Daoy (cell line): ENCODE measurements around the gene DENND4C. TPM values are rescaled to one million over a fixed set of nuclear protein-coding genes. Genes with fewer than 3 reads are reported as not detected.
"Not testable (repeated sequence)": the region's sequence is repeated elsewhere in the genome, so short reads cannot be mapped to it uniquely, and the experiment has no call there.

Experiments used
- DNase-seq: peaks from one replicate; pipeline ENCODE4 v3.0.0-alpha.2; 2015; ENCODE audit warnings: low read depth
- total RNA-seq: library from RNA; depleted of rRNA; stranded (reverse); fragments of >200 nt; shearing (Covaris generic); gene quantifications from 2 replicates; pipeline ENCODE4 v1.2.3, GENCODE V29; 2014

Gene DENND4C
- total RNA-seq, 1 experiment from 2014 or later: 10.5 TPM

- DNase-seq: no peak
Observed at GRCh38 chr9:19372567-19372966, 142.1 kb downstream of the DENND4C start.

- no peak for DNase-seq
Observed at GRCh38 chr9:19373527-19373926, 143.0 kb downstream of the DENND4C start.

DNA sequence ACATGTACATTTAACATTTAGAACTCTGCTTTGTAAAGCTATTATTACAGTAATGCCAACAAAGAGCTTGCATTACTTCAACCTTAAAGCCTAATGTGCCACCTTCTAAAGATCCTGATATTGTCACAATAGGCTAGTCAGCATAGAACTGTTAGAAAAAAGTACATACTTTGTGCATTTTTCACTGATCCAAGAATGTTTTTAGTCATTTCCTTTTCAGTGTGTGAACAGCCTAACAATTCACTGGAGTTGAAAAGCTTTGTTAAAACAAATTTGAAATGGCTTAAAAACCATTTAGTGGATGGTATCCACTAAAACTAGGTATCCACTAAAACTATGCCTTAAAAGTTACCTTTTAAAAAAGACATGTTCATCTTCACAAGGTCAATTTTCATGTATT, 145.0 kb downstream of the DENND4C start:
- no peak for DNase-seq

DNA sequence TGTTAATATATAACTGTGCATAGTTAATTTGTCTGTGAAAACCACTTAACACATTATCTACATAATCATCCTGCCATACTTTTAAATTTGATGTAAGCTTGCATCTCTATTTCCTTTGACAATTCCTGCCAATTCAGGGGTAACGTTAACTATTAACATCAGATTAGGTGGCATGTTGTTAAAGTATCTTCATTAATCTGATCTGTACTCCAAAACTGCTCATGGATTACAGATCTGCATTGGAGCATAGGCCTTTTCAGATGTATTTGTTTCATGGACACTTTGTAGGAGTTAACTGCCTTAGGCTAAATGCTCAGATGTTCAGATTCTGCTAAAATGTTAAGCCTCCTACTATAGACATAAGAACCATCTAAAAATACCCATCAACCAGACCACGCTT, 146.4 kb downstream of the DENND4C start:
- DNase-seq: no peak

- DNase-seq: no peak
Observed at GRCh38 chr9:19378164-19378563, 147.7 kb downstream of the DENND4C start.

DNA sequence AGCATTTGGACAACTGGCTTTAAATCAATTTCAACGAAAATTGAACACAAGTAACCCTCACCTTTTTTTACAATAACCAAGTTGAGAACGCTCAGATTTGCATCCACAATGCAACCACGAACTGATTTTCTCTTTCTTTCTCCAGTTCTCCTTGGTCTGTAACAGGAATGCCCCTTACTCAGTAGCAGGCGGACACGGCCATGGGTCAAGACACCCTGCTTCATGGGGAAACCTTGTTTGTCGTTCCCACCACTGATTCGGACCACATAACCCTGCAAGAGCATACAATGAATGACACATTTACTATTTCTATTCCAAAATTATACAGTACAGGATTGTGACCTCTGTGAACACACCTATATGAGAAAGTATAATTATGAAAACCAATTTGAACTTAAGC, 148.2 kb downstream of the DENND4C start:
- no peak for DNase-seq

GRCh38 chr9:19379283-19379682, 148.8 kb downstream of the DENND4C start:
- no peak for DNase-seq

- DNase-seq: no peak
Observed at GRCh38 chr9:19379697-19380046, 149.2 kb downstream of the DENND4C start.

DNA sequence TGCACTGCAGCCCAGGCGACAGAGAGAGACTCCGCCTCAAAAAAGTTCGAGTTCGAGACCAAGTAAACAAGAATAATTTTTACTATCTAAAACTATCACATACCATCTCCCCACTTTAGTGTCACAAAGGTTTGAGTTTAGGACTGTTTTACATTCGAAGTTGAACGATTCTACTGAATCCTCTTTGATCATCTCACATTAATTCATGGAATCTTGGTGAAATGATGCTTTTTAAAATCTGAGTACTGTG, 150.3 kb downstream of the DENND4C start:
- DNase-seq: no peak

DNA sequence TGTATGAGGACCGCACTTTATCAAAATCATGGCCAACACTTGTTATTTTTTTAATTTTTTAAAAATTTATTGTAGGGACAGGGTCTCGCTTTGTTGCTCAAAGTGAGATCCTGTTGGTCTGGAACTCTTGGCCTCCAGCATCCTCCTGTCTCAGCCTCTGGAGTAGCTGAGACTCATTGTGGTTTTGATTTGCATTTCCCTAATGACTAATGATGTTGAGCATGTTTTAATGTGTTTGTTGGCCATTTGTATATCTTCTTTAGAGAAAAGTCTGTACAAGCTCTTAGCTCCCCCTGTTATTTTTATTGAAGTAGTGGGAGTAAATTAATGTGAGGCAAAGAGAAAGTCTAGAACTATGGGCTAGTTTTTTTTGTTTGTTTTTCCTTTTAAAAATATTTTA, 151.2 kb downstream of the DENND4C start:
- DNase-seq: no peak

- not testable (repeated sequence) for DNase-seq
Observed at GRCh38 chr9:19385212-19385611, 154.7 kb downstream of the DENND4C start.

- DNase-seq: no peak
Observed at GRCh38 chr9:19385786-19386501, 155.5 kb downstream of the DENND4C start.

DNA sequence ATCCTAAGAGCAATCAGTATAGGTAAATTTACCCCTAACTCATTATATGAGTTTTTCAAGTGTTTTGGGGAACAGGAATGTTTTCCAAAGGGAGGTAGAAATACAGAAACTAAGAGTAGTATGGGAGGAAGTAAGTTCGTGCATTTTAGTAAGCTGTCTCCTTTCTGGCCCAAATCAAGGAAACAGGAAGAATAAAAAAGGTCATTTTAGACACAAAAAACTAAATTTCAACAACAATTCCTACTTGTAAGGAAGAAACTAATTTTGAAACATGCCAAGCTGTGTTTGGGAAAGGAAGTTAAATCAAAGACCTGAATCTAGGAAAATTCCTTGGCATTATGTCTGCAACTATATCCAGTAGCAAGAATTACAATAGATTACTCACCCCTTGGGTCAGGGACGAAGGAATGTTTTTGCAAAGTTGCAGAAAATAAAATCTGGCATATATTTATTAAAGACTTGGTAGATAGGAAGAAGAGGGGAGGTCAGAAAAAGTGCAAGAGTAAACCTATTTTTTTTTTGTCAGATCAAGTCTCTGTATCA, 156.1 kb downstream of the DENND4C start:
- no peak for DNase-seq

GRCh38 chr9:19387317-19387716, 156.8 kb downstream of the DENND4C start:
- DNase-seq: no peak

- not testable (repeated sequence) for DNase-seq
Observed at GRCh38 chr9:19389539-19389938, 159.0 kb downstream of the DENND4C start.

DNA sequence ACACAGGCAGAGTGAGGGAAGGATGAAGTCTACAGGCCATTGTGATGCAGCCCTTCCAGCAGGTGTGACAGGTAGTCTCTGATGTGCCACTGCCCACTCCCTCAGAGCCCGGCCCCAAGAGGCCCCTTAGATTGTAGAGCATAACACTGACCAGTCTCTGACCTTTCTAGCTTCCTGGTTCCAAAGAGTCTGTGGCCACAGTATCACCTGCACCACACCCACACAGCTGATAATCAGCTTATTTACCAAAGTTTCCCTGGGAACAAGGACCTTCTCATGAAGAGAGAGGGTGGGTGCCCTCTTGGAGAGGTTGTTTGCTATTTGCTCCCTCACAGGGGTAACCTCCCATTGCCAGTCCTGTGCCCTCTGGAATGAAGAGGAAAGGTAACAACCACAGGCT, 167.4 kb downstream of the DENND4C start:
- no peak for DNase-seq

GRCh38 chr9:19403231-19403630, 172.7 kb downstream of the DENND4C start:
- not testable (repeated sequence) for DNase-seq

GRCh38 chr9:19404283-19405075, 174.0 kb downstream of the DENND4C start:
- DNase-seq: no peak

DNA sequence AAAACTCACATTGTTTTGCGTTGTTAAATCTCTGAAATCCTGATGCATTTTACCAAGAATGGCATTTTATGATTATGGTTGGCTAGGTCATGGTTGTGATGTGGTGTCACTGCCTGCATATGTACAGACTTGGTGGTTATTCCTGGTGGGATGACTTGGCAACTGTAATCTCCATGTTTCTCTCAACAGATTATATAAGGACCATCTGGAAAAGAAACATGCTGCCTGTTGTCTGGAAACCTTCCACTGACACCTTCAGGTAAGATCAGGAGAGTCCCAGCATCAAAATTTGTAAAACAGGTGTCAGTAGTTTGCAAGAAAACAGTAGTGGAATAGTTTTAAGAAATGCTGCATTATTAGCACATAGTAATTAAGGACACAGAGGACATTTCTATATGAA, 175.3 kb downstream of the DENND4C start:
- no peak for DNase-seq

GRCh38 chr9:19408316-19408692, 177.8 kb downstream of the DENND4C start:
- peak; percentile 2 for DNase-seq

- DNase-seq: peak; percentile 90
Observed at GRCh38 chr9:19408693-19409400, 178.4 kb downstream of the DENND4C start, which contains the start of gene ACER2. TSS of gene ACER2 (plus strand) at chr9:19409009. CDS start at chr9:19409085, 76 bp downstream.

DNA sequence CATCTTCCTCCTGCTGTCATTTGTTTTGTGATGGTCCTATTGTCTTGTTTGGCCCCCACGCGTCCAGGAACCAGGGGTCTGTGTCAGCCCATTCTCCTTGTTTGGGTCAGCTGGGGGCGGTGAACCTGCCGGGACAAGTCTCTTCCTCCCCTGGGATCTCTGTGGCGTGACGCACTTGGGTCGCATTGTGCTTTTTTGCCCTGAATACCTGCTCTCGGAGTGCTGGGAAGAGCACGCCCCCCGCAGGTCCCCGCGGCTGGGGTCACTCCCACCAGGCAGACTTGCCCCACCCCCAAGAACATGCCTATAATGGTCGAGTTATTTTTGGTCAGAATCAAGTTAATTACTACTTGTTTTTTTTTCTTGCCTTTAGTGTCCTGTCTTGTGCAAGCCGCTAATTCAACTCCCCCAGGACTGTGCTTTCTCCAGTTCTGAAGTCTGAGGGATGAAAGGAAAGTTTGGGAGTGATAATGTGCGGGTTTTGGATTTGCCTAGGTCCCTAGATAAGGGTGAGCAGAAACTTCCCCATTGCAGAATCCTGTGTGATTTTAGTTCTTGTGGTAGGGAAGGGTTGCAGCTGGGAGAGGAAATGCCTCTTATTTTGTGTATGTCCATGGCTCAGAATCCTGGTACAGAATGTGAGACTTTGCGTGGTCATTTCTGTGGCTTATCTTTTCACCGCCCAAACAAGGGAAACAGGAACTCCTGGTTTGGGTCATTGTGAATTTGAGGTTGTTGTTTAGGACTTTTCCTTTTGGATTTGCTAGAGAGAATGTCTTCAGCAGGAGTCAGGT, 179.1 kb downstream of the DENND4C start:
- peak; percentile 6 for DNase-seq
